Measurements from ENCODE around the gene STPG2. TPM values are rescaled to one million over a fixed set of nuclear protein-coding genes. Genes with fewer than 3 reads are reported as not detected.

STPG2 gene
- total RNA-seq, 1 donor from 2014 or later, result not detected

GRCh38 chr4:98000940-98001339, 142.3 kb downstream of the STPG2 start:
- Histone ChIP-seq H3K27ac (no peak overlapping the region), H3K36me3 (no peaks in the 10 kb centered on the region), H3K4me3 (no peak overlapping the region), H3K4me1 (no peaks in the 10 kb centered on the region), H3K27me3 (no peaks in the 10 kb centered on the region), H3K9me3 (peaks cover 0 to 6% of the 10 kb centered on the region in 2 donors)
- TF ChIP-seq CTCF (IDR thresholded peaks at IDR 0.05), result no peak
- no peak for DNase-seq (ENCODE audit: low spot score in 2 of 2)
- intact Hi-C loops (cut with DNase I), result no loop called here

- H3K4me3 ChIP-seq, result no peak overlapping the region
- no peaks in the 10 kb centered on the region for H3K4me1 ChIP-seq
- TF ChIP-seq CTCF (IDR thresholded peaks at IDR 0.05), result no peak
- no peaks in the 10 kb centered on the region for H3K36me3 ChIP-seq
- H3K27me3 ChIP-seq, result no peaks in the 10 kb centered on the region
- H3K27ac ChIP-seq, result no peak overlapping the region
- intact Hi-C loops (cut with DNase I), result no loop called here
- no peak for DNase-seq (ENCODE audit: low spot score in 2 of 2)
- peaks cover 0 to 16% of the 10 kb centered on the region in 2 donors for H3K9me3 ChIP-seq
Measured at GRCh38 chr4:97998203-97998602, 145.1 kb downstream of the STPG2 start.

- Histone ChIP-seq H3K4me1 (no peaks in the 10 kb centered on the region), H3K36me3 (no peaks in the 10 kb centered on the region), H3K4me3 (no peak overlapping the region), H3K27ac (no peak overlapping the region), H3K27me3 (no peaks in the 10 kb centered on the region), H3K9me3 (peaks cover 0 to 33% of the 10 kb centered on the region in 2 donors)
- no peak for TF ChIP-seq CTCF (IDR thresholded peaks at IDR 0.05)
- no peak for DNase-seq (ENCODE audit: low spot score in 2 of 2)
- intact Hi-C loops (cut with DNase I), result no loop called here
Measured at GRCh38 chr4:97994765-97995465, 148.4 kb downstream of the STPG2 start.

- no peak for DNase-seq (ENCODE audit: low spot score in 2 of 2)
- H3K36me3 ChIP-seq, result no peaks in the 10 kb centered on the region
- H3K27ac ChIP-seq, result no peak overlapping the region
- intact Hi-C loops (cut with DNase I), result no loop called here
- no peak overlapping the region for H3K4me3 ChIP-seq
- H3K9me3 ChIP-seq, result peaks cover 0 to 24% of the 10 kb centered on the region in 2 donors
- no peak for TF ChIP-seq CTCF (IDR thresholded peaks at IDR 0.05)
- H3K27me3 ChIP-seq, result no peaks in the 10 kb centered on the region
- no peaks in the 10 kb centered on the region for H3K4me1 ChIP-seq
Measured at GRCh38 chr4:97990409-97990808, 152.9 kb downstream of the STPG2 start.

GRCh38 chr4:97987019-97987648, 156.1 kb downstream of the STPG2 start:
- Histone ChIP-seq H3K4me3 (no peak overlapping the region), H3K27ac (no peak overlapping the region), H3K4me1 (no peaks in the 10 kb centered on the region), H3K36me3 (no peaks in the 10 kb centered on the region), H3K9me3 (peaks cover 0 to 7% of the 10 kb centered on the region in 2 donors), H3K27me3 (no peaks in the 10 kb centered on the region)
- no peak for DNase-seq (ENCODE audit: low spot score in 2 of 2)
- TF ChIP-seq CTCF (IDR thresholded peaks at IDR 0.05), result peak in 1 of 3 experiments; percentile 16
- intact Hi-C loops (cut with DNase I), result no loop called here
